ENCODE measurements around the gene ADSL. TPM values are rescaled to one million over a fixed set of nuclear protein-coding genes. Genes with fewer than 3 reads are reported as not detected.

ADSL gene
- polyA plus RNA-seq, 1 donor = 83.9 TPM

DNA sequence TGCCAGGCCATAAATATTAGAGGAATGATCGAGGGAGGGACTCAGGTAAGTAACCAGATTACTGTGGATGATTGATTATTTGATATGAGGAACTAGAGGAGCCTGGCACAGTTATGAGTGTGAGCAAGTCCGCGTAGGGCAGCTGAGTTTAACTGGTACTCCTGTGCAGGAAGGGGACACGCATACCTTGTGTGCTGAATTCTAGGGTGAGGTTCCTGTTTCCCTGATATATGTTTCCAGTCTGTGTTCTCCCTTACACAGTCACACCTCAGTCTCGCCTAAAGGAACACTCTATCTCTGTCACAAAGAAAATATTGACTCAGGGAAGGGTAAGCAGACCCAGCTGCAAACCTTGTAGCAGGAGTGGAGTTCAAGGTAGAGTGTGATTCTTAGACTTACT is 41.4 kb downstream of the ADSL start:
- H3K36me3 ChIP-seq (ENCODE audit: control insufficient read depth, insufficient read depth, low read length) = no peaks in the 10 kb centered on the region
- H3K4me3 ChIP-seq (ENCODE audit: low read length) = no peak overlapping the region
- H3K27me3 ChIP-seq (ENCODE audit: control insufficient read depth, insufficient read depth, low read length) = no peaks in the 10 kb centered on the region
- H3K9me3 ChIP-seq (ENCODE audit: control insufficient read depth, low read depth, low read length) = no peaks in the 10 kb centered on the region
- peak overlapping the region; percentile 27 for H3K27ac ChIP-seq (ENCODE audit: low read length)
- no CpG with 5 or more reads among the region's 5 CpGs for WGBS (ENCODE audit: insufficient coverage, low lambda C conversion rate)
- DNase-seq = peak; percentile 34 to 77
- peaks cover 19% of the 10 kb centered on the region for H3K4me1 ChIP-seq (ENCODE audit: control insufficient read depth, insufficient read depth, low read length)

DNA sequence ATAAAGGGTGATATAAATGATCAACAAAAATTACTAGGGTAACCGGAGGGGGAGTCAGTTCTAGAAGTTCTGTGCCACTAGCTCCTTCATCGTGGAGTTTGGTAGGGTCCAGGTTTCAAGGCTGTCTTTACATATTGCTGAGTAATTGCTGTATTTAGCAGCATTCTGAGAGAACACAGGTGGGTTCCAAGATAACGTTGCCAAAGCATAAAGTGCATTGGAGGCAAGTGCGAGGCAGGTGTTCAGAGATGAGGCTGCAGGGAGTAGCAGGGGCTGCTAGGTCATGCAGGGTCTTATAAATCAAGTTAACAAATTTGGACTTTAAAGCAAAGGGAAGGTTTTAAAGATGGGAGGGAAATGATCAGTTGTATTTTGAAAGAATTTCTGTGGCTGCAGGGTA is 41.9 kb downstream of the ADSL start:
- Histone ChIP-seq H3K27me3 (ENCODE audit: control insufficient read depth, insufficient read depth, low read length) (no peaks in the 10 kb centered on the region), H3K4me1 (ENCODE audit: control insufficient read depth, insufficient read depth, low read length) (peaks cover 19% of the 10 kb centered on the region), H3K4me3 (ENCODE audit: low read length) (no peak overlapping the region), H3K36me3 (ENCODE audit: control insufficient read depth, insufficient read depth, low read length) (no peaks in the 10 kb centered on the region), H3K27ac (ENCODE audit: low read length) (peak overlapping the region; percentile 15), H3K9me3 (ENCODE audit: control insufficient read depth, low read depth, low read length) (no peaks in the 10 kb centered on the region)
- no CpG with 5 or more reads among the region's 4 CpGs for WGBS (ENCODE audit: insufficient coverage, low lambda C conversion rate)
- DNase-seq = no peak

- DNase-seq = no peak
- Histone ChIP-seq H3K27ac (ENCODE audit: low read length) (no peak overlapping the region), H3K4me1 (ENCODE audit: control insufficient read depth, insufficient read depth, low read length) (peaks cover 13% of the 10 kb centered on the region), H3K4me3 (ENCODE audit: low read length) (no peak overlapping the region), H3K36me3 (ENCODE audit: control insufficient read depth, insufficient read depth, low read length) (peaks cover 4% of the 10 kb centered on the region), H3K27me3 (ENCODE audit: control insufficient read depth, insufficient read depth, low read length) (no peaks in the 10 kb centered on the region), H3K9me3 (ENCODE audit: control insufficient read depth, low read depth, low read length) (no peaks in the 10 kb centered on the region)
- no CpG with 5 or more reads among the region's 2 CpGs for WGBS (ENCODE audit: insufficient coverage, low lambda C conversion rate)
These were observed 45.1 kb downstream of the ADSL start for GRCh38 chr22:40391417-40391816.

DNA sequence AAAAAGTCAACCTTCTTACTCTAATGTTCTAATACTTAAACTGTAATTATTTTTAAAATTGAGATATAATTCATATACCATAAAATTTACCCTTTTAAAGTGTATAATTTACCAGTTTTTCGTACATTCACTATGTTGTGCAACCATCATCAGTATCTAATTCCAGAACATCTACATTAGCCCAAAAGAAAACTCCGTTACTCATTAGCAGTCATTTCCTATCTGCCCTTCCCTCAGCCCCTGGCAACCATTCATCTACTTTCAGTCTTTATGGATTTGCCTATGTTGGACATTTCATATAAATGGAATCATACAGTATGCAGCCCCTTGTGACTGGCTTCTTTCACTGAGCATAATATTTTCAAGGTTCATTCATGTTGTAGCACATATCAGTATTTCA is 46.3 kb downstream of the ADSL start:
- WGBS (ENCODE audit: insufficient coverage, low lambda C conversion rate) = 100% methylated on average over 1 of the region's 2 CpGs
- no peaks in the 10 kb centered on the region for H3K27me3 ChIP-seq (ENCODE audit: control insufficient read depth, insufficient read depth, low read length)
- H3K9me3 ChIP-seq (ENCODE audit: control insufficient read depth, low read depth, low read length) = no peaks in the 10 kb centered on the region
- peaks cover 10% of the 10 kb centered on the region for H3K4me1 ChIP-seq (ENCODE audit: control insufficient read depth, insufficient read depth, low read length)
- H3K36me3 ChIP-seq (ENCODE audit: control insufficient read depth, insufficient read depth, low read length) = peaks cover 4% of the 10 kb centered on the region
- no peak overlapping the region for H3K27ac ChIP-seq (ENCODE audit: low read length)
- DNase-seq = no peak
- H3K4me3 ChIP-seq (ENCODE audit: low read length) = no peak overlapping the region

- Histone ChIP-seq H3K36me3 (ENCODE audit: control insufficient read depth, insufficient read depth, low read length) (peaks cover 4% of the 10 kb centered on the region), H3K4me3 (ENCODE audit: low read length) (no peak overlapping the region), H3K27ac (ENCODE audit: low read length) (no peak overlapping the region), H3K27me3 (ENCODE audit: control insufficient read depth, insufficient read depth, low read length) (no peaks in the 10 kb centered on the region), H3K4me1 (ENCODE audit: control insufficient read depth, insufficient read depth, low read length) (peaks cover 4% of the 10 kb centered on the region), H3K9me3 (ENCODE audit: control insufficient read depth, low read depth, low read length) (no peaks in the 10 kb centered on the region)
- no peak for DNase-seq
- WGBS (ENCODE audit: insufficient coverage, low lambda C conversion rate) = 70% methylated on average over 2 of the region's 3 CpGs
These were observed 48.3 kb downstream of the ADSL start for GRCh38 chr22:40394607-40395006.

DNA sequence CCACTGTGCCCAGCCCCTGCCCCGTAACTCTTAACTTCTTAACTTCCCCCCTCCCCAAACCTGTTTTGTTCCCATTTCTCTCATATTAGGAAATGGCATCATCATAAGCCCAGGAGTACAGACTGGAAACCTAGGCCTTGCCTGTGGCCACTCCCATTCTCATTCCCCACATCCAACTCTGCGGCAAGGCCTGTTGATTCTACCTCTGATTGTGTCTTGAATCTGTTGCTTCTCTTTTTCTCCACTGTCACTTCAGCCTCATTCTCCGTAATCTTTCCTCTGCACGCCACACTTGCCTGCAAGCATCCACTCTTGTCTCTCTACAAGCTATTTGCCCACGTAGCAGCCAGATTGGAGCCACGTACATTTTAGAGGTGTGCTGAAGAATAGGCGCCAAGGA is 49.3 kb downstream of the ADSL start:
- Histone ChIP-seq H3K27ac (ENCODE audit: low read length) (no peak overlapping the region), H3K9me3 (ENCODE audit: control insufficient read depth, low read depth, low read length) (no peaks in the 10 kb centered on the region), H3K36me3 (ENCODE audit: control insufficient read depth, insufficient read depth, low read length) (peaks cover 6% of the 10 kb centered on the region), H3K4me3 (ENCODE audit: low read length) (no peak overlapping the region), H3K27me3 (ENCODE audit: control insufficient read depth, insufficient read depth, low read length) (no peaks in the 10 kb centered on the region), H3K4me1 (ENCODE audit: control insufficient read depth, insufficient read depth, low read length) (peaks cover 4% of the 10 kb centered on the region)
- no peak for DNase-seq
- WGBS (ENCODE audit: insufficient coverage, low lambda C conversion rate) = no CpG with 5 or more reads among the region's 7 CpGs

DNA sequence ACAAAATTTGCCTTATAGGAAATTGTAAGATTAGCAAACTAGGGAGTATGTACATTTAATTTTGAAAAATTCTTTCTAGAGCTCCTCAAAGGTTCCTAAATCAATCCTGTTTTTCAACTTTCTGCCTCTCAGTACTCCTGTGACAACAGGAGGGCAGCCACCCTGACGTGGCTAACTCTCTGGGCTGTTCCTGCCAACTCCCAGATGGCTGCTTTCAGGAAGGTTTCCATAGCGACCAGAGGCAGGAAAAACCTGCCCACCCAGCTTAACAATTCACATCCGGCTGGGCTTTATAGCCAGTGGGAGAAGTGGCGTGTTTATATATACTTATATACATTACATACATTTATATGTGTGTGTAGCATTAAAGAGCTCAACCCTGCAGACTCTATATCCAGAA is 50.6 kb downstream of the ADSL start:
- Histone ChIP-seq H3K27ac (ENCODE audit: low read length) (peak overlapping the region; percentile 65), H3K4me1 (ENCODE audit: control insufficient read depth, insufficient read depth, low read length) (peaks cover 4% of the 10 kb centered on the region), H3K4me3 (ENCODE audit: low read length) (no peak overlapping the region), H3K36me3 (ENCODE audit: control insufficient read depth, insufficient read depth, low read length) (peaks cover 18% of the 10 kb centered on the region), H3K9me3 (ENCODE audit: control insufficient read depth, low read depth, low read length) (no peaks in the 10 kb centered on the region), H3K27me3 (ENCODE audit: control insufficient read depth, insufficient read depth, low read length) (no peaks in the 10 kb centered on the region)
- DNase-seq = peak; percentile 64 to 76
- WGBS (ENCODE audit: insufficient coverage, low lambda C conversion rate) = no CpG with 5 or more reads among the region's 4 CpGs

GRCh38 chr22:40397396-40397795 is 51.1 kb downstream of the ADSL start:
- H3K27me3 ChIP-seq (ENCODE audit: control insufficient read depth, insufficient read depth, low read length) = no peaks in the 10 kb centered on the region
- peaks cover 22% of the 10 kb centered on the region for H3K36me3 ChIP-seq (ENCODE audit: control insufficient read depth, insufficient read depth, low read length)
- H3K4me1 ChIP-seq (ENCODE audit: control insufficient read depth, insufficient read depth, low read length) = peaks cover 4% of the 10 kb centered on the region
- no peak for DNase-seq
- no peaks in the 10 kb centered on the region for H3K9me3 ChIP-seq (ENCODE audit: control insufficient read depth, low read depth, low read length)
- H3K4me3 ChIP-seq (ENCODE audit: low read length) = no peak overlapping the region
- peak overlapping the region; percentile 14 for H3K27ac ChIP-seq (ENCODE audit: low read length)
- WGBS (ENCODE audit: insufficient coverage, low lambda C conversion rate) = no CpG with 5 or more reads among the region's 1 CpG

GRCh38 chr22:40399621-40400020 is 53.3 kb downstream of the ADSL start:
- no CpG with 5 or more reads among the region's 2 CpGs for WGBS (ENCODE audit: insufficient coverage, low lambda C conversion rate)
- DNase-seq = no peak
- H3K36me3 ChIP-seq (ENCODE audit: control insufficient read depth, insufficient read depth, low read length) = peaks cover 40% of the 10 kb centered on the region
- no peak overlapping the region for H3K27ac ChIP-seq (ENCODE audit: low read length)
- H3K4me1 ChIP-seq (ENCODE audit: control insufficient read depth, insufficient read depth, low read length) = peaks cover 4% of the 10 kb centered on the region
- no peaks in the 10 kb centered on the region for H3K27me3 ChIP-seq (ENCODE audit: control insufficient read depth, insufficient read depth, low read length)
- H3K9me3 ChIP-seq (ENCODE audit: control insufficient read depth, low read depth, low read length) = no peaks in the 10 kb centered on the region
- no peak overlapping the region for H3K4me3 ChIP-seq (ENCODE audit: low read length)

DNA sequence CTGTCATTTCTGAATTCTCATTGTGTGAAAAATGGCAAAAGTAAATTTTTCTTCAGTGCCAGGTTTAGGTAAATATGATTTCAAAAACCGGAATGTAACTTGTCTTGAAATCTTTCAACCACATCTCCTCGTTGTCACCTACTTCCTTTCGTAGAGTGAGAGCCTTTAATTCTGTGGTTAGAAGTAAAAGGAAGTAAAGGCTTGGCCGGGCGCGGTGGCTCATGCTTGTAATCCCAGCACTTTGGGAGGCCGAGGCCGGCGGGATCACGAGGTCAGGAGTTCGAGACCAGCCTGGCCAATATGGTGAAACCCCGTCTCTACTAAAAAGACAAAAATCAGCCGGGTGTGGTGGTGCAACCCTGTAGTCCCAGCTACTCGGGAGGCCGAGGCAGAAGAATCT is 53.9 kb downstream of the ADSL start:
- H3K27ac ChIP-seq (ENCODE audit: low read length) = no peak overlapping the region
- 86% methylated on average over 1 of the region's 15 CpGs for WGBS (ENCODE audit: insufficient coverage, low lambda C conversion rate)
- H3K27me3 ChIP-seq (ENCODE audit: control insufficient read depth, insufficient read depth, low read length) = no peaks in the 10 kb centered on the region
- peaks cover 45% of the 10 kb centered on the region for H3K36me3 ChIP-seq (ENCODE audit: control insufficient read depth, insufficient read depth, low read length)
- H3K9me3 ChIP-seq (ENCODE audit: control insufficient read depth, low read depth, low read length) = no peaks in the 10 kb centered on the region
- DNase-seq = no peak
- peaks cover 4% of the 10 kb centered on the region for H3K4me1 ChIP-seq (ENCODE audit: control insufficient read depth, insufficient read depth, low read length)
- no peak overlapping the region for H3K4me3 ChIP-seq (ENCODE audit: low read length)

DNA sequence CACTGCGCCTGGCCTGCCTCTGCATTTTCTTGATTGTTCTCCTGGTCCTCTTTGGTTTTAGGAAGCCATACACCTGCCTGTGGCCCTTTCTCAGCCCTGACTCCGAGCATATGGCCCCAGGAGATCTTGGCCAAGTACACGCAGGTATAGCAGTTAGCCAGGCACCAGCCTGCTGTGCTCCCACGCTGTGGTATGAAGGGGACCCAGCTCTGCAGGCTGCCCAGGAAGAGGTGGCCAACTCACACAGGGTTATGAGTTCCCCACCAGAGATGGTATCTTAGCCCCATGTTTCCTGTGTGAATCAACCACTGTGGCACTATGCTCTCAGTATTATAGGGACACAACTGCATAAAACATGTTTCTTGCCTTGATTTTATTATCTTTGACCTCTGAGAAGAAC is 55.2 kb downstream of the ADSL start:
- Histone ChIP-seq H3K4me1 (ENCODE audit: control insufficient read depth, insufficient read depth, low read length) (peaks cover 4% of the 10 kb centered on the region), H3K27me3 (ENCODE audit: control insufficient read depth, insufficient read depth, low read length) (no peaks in the 10 kb centered on the region), H3K27ac (ENCODE audit: low read length) (no peak overlapping the region), H3K36me3 (ENCODE audit: control insufficient read depth, insufficient read depth, low read length) (peaks cover 55% of the 10 kb centered on the region), H3K4me3 (ENCODE audit: low read length) (no peak overlapping the region), H3K9me3 (ENCODE audit: control insufficient read depth, low read depth, low read length) (no peaks in the 10 kb centered on the region)
- no peak for DNase-seq
- no CpG with 5 or more reads among the region's 4 CpGs for WGBS (ENCODE audit: insufficient coverage, low lambda C conversion rate)
